HL-60/S4 treated with phorbol 12-myristate 13-acetate at 8.2 ng/mL for 4 days and 3 days (cell line): ENCODE data around the gene GPN2.
"Not testable (repeated sequence)": the region's sequence is repeated elsewhere in the genome, so short reads cannot be mapped to it uniquely, and the experiment has no call there.

ENCODE experiments used
- in situ Hi-C: fragments of 300-500 bp; cut with MboI; formaldehyde crosslinking; loops from 2 replicates; pipeline ENCODE4 v1.15.0; 2022; ENCODE audit warnings: low sequenced_read_pairs

The GPN2 gene

DNA sequence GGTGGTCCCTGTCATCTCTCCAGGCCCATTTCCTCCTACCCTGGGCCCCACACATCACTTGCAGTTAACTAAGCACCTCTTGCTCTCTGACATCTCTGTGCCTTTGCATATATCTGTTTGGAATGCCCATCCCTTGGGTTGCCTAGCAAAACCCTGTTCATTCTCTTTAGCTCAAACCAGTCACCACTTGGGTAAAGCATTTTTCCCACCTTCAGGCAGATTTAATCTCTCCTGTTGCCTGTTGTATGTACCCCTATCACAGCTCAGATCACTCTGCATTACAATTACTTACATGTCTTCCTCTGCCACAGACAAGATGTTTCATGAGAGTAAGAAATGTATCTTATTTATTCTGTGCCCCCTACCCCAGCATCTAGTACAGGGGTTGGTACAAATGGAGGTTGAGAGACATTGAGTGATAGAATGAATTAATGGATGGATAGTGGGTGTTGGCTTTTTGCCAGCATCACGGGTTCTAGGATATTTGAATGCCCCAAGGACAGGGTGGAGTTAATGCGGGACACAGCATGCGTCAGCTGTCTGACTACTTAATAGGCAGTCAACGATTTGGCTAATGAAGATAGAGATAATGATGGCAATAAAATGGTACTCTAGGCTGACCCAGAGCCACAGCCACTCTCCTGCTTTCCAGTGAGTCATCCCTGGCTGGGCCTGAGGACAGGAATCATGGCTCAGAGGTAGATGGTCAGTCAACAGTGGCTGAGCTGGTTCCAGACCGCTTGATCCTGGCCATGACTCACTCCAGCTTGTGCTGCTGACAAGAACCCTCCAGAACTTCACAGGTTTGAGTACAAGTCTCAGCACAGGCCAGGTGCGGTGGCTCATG, 17.2 kb upstream of the GPN2 start:
- in situ Hi-C loops, result no loop called here

DNA sequence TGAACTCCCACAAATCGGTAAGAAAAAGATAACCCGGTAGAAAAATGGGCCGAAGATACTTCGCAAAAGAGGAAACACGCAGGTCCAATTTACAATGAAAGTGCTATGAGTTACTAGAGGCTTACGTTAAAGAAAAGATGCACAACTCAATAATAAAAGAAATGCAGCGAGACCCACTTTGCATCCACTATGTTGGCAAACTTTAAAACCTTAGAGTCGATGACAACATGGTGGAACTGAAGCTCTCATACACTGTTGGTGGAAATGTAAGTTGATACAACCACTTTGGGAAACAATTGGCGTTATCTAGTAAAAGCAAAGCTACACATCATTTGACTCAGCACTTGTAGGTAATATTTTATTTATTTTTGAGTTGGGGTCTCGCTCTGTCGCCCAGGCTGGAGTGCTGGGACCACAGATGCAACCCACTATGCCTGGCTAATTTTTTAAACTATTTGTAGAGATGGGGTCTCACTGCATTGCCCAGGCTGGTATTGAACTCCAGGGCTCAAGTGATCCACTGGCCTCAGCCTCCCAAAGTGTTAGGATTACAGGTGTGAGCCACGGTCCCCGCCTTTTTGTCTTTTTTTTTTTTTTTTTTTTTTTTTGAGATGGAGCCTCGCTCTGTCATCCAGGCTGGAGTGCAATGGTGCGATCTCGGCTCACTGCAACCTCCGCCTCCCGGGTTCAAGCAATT, 10.9 kb upstream of the GPN2 start:
- in situ Hi-C loops, result no loop called here

DNA sequence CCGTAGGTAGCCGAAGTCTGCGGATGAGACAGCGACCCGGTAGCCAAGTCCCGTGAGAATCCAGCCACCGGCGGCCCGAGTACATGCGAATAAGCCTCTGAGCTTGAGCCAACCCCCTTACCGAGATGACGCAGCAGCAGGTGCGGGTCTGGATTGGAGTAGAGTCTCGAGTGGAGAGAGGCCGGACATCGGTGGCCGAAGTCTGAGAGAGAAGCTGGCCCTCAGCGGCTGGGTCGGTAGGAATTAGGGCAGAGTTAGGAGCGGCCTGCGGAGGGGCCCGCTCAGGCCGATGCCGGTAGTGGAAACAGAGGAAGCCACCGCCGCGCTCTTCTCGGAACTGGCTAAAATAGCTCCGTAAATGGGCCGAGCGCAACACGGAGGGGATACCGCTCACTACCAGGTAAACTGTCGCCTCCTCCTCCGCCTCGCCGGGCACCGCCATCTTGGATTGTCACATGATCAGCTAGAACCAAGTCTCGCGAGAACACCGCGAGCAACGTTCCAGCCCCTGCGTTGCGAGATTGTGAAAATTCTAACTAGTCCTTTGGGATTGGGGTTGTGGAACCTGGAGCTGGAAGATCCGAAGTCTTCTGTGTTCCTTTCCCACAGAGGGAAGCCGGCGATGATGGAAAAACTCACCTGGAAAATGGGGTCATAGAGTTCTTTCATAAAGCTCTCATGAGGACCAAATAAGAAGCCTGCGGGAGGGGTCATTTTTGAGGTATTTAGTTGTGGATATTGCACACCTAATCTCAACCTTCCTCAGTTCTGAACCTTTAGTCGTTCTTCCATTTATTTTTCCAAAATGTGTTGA, 10.1 kb upstream of the GPN2 start, which contains the start of gene GPATCH3:
GPATCH3 (minus strand) TSS at position 467 of the 814 bp plus-strand sequence; CDS start at position 442, 25 bp downstream.
- in situ Hi-C loops, result no loop called here

DNA sequence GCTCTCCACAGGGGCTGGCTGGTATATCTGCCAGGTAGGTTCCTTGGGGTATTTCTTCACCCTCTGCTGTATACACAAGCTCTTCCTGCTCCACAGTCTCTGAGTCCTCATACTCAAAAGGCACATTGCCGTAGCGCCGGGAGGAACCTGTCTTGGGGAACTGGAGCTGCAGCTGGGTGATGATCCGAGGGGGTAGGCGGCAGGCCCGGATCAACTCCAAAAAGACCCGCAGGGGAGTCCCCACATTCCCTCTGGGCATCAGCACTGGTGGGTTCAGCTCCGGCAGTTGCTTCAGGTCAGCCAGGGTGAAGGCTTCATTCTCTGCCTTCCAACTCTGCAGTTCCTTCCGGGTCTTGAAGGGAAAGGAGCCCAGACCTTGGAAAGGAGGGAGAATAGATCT, 7.3 kb upstream of the GPN2 start:
- in situ Hi-C loops, result no loop called here

DNA sequence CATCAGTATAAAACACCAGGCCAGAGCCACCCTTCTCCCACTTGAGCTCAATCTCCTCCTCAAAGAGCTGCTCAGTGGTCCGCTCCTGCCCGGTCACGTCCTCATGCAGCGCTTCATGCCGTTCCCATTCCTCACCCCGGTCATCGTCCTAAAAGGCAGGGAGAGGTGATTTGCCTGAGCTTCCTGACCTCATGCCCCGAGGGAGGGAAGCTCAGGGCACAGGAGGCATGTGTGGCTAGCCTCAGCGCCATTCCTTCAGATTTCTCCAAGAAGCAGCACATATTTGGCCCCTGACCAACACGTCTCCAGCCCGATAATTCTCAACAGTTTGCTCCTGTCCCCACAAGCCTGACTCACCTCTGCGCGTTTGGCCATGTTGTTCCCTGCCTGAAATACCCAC, 4.2 kb upstream of the GPN2 start:
- in situ Hi-C loops, result no loop called here

DNA sequence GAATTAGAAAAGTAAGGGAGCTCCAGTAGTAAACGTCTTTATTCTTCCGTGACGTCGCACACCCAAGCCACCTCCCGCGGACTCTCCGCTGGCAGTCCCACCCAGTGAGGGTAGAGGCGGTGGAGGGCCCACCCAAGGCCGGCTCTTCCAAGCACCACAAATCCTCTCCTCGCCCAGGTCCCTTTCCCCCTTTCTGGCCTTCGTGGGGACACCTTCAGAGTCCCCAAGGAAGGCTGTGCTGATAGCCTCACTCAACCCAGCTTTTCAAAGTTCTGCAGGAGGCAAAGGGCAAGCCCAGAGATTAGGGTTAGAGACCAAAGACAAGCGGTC, 349 bp upstream of the GPN2 start:
- in situ Hi-C loops, result no loop called here

DNA sequence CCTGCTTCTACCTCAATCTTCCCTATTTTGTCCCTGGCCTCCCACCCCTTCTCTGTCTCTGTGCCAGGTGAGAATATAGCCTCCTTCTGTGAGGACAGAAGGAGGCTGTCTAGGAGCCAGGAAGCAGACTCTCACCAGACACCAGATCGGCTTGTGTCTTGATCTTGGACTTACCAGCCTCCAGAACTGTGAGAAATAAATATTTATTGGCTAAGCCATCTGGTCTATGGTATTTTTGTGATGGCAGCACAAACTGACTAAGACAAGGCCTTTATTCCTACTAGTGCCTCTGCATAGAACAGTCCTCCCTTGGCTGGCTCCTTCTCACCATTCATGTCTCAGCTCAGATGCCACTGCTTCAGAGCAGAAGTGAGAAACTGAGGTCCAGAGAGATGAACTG, 1.9 kb downstream of the GPN2 start:
- in situ Hi-C loops, result no loop called here

DNA sequence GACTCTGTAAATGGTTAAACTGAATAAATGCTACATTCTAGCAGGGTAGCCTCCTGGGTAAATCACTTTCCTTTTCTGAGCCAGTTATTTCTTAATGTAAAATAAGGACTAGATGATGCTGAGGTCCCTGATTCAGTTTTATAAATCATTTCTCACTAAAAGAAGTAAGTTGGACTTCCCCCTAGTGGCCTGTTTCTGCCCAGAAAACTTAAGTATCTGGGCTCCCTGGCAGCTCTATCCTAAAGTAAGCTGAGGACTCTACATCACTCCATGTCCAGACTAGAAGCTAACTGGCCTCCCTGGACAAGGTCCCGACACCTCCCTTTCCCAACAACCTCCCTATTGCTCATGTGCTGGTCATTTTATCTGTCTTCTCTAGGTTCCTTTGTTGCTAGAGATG, 3.0 kb downstream of the GPN2 start:
- in situ Hi-C loops, result no loop called here

DNA sequence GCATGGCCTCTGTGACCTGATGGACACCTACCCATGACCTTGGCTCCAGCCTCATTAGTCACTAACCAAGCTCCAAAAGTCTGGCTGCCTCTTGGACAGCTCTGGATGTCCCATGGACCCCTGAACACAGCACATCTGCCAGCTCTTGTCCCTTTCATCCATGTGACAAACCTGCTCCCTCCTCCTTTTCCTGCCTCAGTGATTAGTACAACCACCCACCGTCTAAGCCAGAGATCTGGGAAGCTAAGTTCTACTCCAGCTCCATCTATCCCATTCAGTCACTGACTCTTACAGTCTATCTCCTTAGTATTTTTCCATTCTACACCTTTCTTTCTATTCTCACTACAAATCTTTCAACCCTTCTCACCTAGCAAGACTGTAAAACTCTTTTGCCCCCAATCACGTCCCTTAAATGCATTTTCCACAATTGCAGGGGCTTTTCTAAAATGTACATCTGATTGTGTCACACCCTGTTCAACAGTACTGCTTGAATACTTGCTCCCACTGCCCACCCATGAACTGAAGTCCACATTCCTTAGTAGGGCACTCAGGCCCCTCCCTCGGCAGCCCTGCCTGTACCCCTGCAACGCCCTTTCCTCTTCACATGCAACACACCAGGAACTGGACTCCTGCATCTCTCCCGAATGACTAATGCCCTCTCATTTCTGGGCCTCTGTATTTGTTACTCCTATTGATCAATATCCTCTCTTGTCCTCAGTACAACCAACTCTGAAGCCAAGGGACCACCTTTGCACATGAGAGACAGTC, 7.2 kb downstream of the GPN2 start:
- in situ Hi-C loops, result no loop called here

DNA sequence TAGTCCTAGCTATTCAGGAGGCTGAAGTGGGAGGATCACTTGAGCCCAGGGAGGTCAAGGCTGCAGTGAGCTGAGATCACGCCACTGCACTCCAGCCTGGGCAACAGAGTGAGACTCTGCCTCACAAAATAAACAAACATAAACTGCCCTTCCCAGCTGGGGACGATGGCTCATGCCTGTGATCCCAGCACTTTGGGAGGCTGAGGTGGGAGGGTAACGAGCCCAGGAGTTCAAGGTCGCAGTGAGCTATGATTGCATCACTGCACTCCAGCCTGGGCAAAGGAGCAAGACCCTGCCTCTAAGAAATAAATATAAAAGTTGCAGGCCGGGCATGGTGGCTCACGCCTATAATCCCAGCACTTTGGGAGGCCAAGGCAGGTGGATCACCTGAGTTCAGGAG, 8.5 kb downstream of the GPN2 start:
- in situ Hi-C loops, result not testable (repeated sequence)

DNA sequence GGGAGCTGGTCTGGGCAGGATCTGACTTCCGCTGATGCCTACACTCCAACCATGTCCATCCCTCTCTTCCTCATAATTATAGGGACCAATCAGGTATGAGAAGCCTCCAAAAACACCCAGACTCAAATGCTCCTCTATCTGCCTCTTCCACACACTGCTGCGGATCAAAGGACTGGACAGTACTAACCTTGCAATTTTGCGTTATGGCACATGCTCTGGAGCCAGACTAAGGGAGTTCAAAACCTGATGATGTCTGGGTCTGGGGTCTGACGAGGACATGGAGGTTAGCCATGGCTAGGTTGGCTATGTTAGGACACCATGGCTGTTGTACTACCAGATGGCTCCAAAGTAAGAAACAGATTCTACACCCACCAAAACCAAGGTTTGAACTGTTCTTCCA, 10.3 kb downstream of the GPN2 start:
- in situ Hi-C loops, result no loop called here

DNA sequence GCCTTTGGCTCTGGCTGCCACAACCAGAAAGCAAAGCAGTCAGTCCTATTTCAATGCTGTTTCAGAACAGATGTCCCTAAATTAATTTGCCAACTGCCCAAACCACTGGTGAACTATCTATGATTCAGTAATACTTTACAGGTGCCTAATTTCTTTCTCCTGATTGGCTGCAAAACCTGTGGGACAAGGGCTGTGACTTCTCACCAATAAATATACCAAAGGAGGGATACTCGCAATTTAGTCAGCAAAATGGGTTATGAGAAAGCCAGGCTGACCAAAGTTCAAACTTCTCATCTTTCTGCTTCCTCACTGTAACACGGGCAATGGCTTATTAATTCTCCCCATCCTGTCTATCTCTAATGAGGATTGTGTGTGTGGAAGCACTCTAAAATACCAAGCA, 12.8 kb downstream of the GPN2 start:
- in situ Hi-C loops, result no loop called here

DNA sequence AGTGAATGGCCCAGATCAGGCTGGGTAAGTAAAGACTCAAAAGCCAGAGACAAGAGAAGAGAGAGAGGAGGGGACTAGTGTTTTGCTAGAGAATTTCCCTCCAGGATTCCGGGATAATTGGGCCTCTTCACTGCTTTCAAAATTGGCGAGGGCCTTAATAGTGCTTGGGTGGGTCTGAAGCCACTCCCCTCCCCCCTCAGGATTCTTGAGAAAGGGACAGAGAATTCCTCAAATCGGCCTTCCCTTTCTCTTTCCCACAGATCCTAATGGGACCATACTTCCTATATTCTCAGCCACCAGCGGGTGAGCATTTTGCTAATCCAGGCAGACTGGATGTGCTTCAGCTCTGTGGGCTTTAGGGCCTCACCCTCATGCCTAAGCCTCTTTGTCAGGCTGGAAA, 15.2 kb downstream of the GPN2 start:
- in situ Hi-C loops, result no loop called here

DNA sequence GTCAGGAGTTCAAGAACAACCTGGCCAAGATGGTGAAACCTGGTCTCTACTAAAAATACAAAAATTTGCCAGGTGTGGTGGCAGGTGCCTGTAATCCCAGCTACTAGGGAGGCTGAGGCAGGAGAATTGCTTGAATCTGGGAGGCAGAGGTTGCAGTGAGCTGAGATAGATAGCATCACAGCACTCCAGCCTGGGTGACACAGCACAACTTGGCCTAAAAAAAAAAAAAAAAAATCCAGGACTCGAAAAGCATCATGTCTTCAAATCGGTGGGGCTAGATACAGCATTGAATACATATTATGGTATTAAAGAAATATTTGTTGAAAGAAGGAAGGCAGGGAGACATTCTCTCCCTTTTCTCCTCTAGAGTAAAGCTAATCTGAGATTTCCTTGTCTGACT, 17.0 kb downstream of the GPN2 start:
- in situ Hi-C loops, result not testable (repeated sequence)

DNA sequence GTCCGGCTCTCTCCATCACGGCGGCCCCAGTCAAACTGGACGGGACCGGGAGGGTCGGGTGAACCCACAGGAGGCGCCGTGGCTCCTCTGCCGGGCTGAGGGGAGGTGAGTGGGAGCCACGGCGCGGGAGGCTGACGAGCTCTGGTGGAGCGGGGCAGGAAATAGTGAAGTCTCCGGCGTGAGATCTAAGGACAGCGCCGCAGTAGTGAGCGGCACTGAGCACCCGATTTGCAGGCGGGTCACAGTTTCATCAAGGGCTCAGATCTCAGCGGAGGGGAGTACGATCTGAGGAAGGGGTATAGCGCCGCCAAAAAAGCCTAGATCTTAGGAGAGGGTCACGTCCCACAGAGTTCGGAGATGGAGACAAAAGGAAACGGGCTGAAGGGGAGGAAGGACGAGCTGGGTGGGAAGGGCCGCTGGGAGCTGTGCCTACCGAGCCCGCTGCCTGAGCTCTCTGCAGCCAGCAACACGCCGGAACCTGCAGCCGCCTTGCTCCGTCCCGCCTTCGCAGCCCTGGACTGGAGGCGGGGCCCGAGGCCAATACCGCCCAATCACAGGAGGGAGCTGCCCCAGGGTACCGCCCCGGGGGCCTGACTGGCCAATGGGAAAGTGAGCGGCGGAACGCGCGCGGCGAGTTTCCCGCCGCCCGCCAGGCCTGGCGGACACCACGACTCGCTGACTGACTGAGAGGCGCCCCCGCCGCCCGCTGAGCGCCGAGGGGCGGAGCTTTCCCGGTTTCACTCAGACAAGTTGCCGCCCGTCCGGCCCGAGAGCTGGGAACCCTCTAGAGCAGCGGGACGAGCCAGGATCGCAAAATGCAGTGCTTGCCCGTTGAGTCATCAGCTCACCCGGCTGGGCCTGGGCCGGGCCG, 25.2 kb downstream of the GPN2 start:
- in situ Hi-C loops, result no loop called here

DNA sequence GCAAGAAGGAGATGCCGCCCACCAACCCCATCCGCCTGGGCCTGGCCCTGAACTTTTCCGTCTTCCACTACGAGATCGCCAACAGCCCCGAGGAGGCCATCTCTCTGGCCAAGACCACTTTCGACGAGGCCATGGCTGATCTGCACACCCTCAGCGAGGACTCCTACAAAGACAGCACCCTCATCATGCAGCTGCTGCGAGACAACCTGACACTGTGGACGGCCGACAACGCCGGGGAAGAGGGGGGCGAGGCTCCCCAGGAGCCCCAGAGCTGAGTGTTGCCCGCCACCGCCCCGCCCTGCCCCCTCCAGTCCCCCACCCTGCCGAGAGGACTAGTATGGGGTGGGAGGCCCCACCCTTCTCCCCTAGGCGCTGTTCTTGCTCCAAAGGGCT, 26.4 kb downstream of the GPN2 start:
- in situ Hi-C loops, result no loop called here

DNA sequence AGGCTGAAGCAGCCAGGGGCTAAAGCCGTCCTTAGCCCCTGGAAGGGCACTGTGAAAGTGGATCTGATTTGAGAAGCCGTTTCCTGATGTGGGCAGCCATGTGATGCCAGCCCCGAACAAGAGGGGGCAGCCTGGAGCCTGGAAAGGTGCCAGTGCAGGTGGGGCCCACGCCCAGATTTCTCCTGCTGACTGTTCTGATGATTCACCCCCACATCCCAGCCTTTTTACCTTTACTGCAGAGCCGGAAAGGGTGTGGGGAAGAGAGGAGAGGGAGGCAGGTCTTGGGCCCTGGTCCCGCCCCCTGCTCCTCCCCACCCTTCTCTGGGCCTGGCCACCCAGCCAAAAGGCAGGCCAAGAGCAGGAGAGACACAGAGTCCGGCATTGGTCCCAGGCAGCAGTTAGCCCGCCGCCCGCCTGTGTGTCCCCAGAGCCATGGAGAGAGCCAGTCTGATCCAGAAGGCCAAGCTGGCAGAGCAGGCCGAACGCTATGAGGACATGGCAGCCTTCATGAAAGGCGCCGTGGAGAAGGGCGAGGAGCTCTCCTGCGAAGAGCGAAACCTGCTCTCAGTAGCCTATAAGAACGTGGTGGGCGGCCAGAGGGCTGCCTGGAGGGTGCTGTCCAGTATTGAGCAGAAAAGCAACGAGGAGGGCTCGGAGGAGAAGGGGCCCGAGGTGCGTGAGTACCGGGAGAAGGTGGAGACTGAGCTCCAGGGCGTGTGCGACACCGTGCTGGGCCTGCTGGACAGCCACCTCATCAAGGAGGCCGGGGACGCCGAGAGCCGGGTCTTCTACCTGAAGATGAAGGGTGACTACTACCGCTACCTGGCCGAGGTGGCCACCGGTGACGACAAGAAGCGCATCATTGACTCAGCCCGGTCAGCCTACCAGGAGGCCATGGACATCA, 27.1 kb downstream of the GPN2 start, which contains the start of gene SFN:
SFN (plus strand) TSS at position 369 of the 904 bp plus-strand sequence; CDS start at position 433, 64 bp downstream.
- in situ Hi-C loops, result no loop called here

DNA sequence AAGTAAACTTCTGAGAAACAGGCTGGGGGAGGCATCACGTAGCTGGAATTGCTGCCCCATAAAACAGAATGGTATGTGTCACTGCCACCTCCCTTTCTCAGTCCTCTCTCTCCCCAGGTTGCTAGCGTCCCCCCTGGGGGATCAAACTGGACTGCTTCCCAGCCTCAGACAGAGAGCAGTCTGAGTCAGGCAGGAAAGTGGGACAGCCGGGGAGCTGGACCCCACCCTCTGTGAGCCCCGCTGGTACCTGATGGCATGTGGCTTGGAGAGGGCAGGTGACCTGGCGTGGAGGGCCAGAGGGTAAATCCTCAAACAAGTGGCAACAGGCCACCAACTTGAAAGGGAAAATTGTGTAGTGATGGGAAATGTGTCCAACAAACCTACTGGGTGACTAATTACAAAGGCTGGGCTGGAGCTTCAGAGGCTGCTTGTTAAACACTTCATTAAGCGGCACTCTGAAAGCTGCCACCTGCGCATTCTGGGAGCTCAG, 28.1 kb downstream of the GPN2 start:
- in situ Hi-C loops, result no loop called here

DNA sequence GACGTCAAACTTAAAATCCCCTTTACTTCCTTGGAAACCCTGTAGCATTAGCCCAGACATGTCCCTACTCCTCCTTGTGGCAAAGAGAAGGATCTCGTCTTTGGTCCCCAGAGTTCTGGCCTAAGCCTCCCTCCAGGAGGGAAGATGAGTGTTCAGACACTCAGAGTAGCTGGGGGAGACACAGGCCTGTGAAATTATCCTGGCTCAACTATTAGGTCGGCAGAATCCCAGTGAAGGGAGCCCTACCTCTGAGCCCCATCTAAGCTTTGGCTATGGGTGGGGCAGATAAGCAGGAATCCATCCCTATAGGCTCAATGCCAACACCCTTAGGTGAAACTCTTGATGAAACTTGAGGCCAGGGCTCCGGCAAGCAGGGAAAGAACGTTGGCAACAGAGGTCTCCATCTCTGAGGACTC, 28.8 kb downstream of the GPN2 start:
- in situ Hi-C loops, result no loop called here
